ENCODE measurements around the gene IL4.

The IL4 gene

DNA sequence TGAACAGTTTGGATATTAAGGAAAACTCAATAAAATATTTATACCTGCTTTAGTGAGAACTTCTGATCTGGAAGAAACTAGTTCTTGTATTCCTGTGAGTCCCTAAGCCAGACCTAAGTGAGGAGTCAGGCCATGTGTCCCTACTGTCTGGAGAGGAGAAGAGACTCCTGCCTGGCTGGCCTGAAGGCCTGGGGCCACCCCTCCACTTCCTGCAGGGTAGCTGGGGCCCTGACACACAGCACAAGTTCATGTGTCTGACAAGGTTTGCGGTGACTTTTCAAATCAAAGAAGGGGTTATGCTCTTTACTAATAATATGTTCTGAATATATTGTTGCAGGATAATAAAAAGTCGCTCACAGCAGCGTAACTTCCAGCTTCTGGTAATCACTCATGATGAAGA lies 31.9 kb upstream of the IL4 start:
- H3K4me3 ChIP-seq (ENCODE audit: insufficient read depth, low read depth, low read length), result no peak overlapping the region
- no peaks in the 10 kb centered on the region for H3K9me3 ChIP-seq (ENCODE audit: control insufficient read depth, low read length)
- H3K36me3 ChIP-seq (ENCODE audit: control insufficient read depth, insufficient read depth, low read length), result peaks cover 34% of the 10 kb centered on the region
- no peak overlapping the region for H3K27ac ChIP-seq (ENCODE audit: insufficient read depth, low read depth, low read length, poor library complexity, severe bottlenecking)
- 96 to 100% methylated on average over 3 of the region's 3 CpGs for WGBS, 2 experiments
- no peaks in the 10 kb centered on the region for H3K27me3 ChIP-seq (ENCODE audit: control insufficient read depth, insufficient read depth, low read length, poor library complexity, severe bottlenecking)
- no peaks in the 10 kb centered on the region for H3K4me1 ChIP-seq (ENCODE audit: control insufficient read depth, insufficient read depth, low read length)

DNA sequence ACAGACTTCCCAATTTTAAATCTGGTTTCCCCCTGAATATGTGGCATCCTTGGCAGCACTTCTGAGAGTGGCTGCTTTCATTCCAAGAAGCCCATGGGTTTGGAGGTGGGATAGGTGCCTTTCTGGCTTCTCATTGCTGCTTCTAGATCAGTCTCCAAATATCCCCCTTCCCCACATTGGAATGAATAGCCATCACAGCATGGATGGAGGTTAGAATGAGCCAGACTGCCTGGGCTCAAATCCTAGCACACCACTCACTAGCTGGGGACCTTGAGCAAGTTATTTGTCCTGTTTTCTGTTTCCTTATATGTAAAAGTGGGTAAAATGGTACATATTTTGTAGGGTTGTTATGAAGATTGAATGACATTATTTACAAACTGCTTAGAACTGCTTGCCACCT lies 29.6 kb upstream of the IL4 start:
- no peak overlapping the region for H3K27ac ChIP-seq (ENCODE audit: insufficient read depth, low read depth, low read length, poor library complexity, severe bottlenecking)
- no peaks in the 10 kb centered on the region for H3K9me3 ChIP-seq (ENCODE audit: control insufficient read depth, low read length)
- H3K4me3 ChIP-seq (ENCODE audit: insufficient read depth, low read depth, low read length), result no peak overlapping the region
- peaks cover 20% of the 10 kb centered on the region for H3K36me3 ChIP-seq (ENCODE audit: control insufficient read depth, insufficient read depth, low read length)
- H3K27me3 ChIP-seq (ENCODE audit: control insufficient read depth, insufficient read depth, low read length, poor library complexity, severe bottlenecking), result no peaks in the 10 kb centered on the region
- H3K4me1 ChIP-seq (ENCODE audit: control insufficient read depth, insufficient read depth, low read length), result no peaks in the 10 kb centered on the region

- WGBS, 2 experiments, result 90 to 92% methylated on average over 9 to 10 of the region's 11 CpGs
- Histone ChIP-seq H3K27me3 (ENCODE audit: control insufficient read depth, insufficient read depth, low read length, poor library complexity, severe bottlenecking) (no peaks in the 10 kb centered on the region), H3K27ac (ENCODE audit: insufficient read depth, low read depth, low read length, poor library complexity, severe bottlenecking) (no peak overlapping the region), H3K9me3 (ENCODE audit: control insufficient read depth, low read length) (no peaks in the 10 kb centered on the region), H3K36me3 (ENCODE audit: control insufficient read depth, insufficient read depth, low read length) (peaks cover 3% of the 10 kb centered on the region), H3K4me1 (ENCODE audit: control insufficient read depth, insufficient read depth, low read length) (no peaks in the 10 kb centered on the region), H3K4me3 (ENCODE audit: insufficient read depth, low read depth, low read length) (no peak overlapping the region)
Observed at GRCh38 chr5:132646583-132647266, 27.1 kb upstream of the IL4 start.

DNA sequence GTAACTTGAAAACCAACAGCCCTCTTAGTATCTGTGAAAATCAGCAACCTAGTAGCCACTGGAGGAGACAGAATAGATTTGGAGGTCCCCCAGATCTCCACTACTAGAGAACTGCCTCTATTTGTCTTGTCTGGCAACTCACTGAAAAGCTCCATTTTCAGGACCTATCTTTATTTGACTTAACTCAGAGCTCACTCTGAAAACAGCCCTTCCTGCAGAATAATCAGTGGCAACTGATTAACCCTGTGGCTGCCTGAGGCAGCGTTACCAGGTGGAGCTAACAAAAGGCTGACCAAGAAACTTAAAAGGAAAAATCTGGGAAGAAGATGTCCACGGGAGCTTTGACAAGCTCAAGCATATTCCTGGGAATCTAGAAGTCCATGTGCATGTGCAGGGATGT lies 26.3 kb upstream of the IL4 start:
- Histone ChIP-seq H3K27me3 (ENCODE audit: control insufficient read depth, insufficient read depth, low read length, poor library complexity, severe bottlenecking) (no peaks in the 10 kb centered on the region), H3K4me1 (ENCODE audit: control insufficient read depth, insufficient read depth, low read length) (no peaks in the 10 kb centered on the region), H3K27ac (ENCODE audit: insufficient read depth, low read depth, low read length, poor library complexity, severe bottlenecking) (no peak overlapping the region), H3K36me3 (ENCODE audit: control insufficient read depth, insufficient read depth, low read length) (peaks cover 3% of the 10 kb centered on the region), H3K4me3 (ENCODE audit: insufficient read depth, low read depth, low read length) (no peak overlapping the region), H3K9me3 (ENCODE audit: control insufficient read depth, low read length) (no peaks in the 10 kb centered on the region)
- WGBS, 2 experiments, result 91 to 94% methylated on average over 2 of the region's 2 CpGs

DNA sequence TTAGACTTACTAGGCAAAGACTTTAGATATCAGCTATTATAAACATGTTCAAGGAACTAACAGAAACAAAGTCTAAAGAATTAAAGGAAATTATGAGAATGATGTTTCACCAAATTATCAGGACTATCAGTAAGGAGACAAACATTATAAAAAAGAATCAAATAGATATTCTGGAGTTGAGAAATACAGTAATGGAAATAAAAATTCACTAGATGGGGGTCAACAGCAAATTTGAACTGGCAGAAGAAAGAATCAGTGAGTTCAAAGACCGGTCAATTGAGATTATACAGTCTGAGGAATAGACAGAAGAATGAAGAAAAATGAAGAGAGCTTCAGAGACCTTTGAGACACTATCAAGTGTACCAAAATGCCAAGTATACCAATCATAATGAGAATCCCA lies 25.4 kb upstream of the IL4 start:
- 91 to 100% methylated on average over 1 of the region's 1 CpG for WGBS, 2 experiments

DNA sequence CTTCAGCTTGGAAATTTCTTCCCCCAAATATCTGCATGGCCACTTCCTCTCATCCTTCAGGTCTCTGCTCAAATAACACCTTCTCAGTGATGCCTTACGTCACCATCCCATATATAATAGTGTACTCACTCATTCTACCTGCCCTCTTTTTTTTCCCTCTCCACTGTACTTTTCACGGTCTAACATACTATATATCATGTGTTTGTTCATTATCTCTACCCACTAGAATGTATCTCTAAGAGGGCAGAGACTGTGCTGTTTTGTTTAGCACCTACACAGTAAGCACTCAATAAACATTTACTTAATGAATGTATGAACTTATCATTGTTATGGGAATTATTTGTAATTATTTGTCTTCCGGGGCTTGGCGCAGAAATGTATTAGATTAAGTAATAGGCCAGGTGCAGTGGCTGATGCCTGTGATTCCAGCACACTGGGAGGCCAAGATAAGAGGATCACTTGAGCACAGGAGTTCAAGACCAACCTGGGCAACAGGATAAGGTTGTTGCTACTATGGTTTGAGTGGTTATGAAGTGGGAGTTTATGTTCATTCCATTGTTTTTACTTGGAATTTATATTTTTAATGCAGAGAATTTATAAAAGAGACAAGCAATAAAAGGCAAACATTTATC lies 21.8 kb upstream of the IL4 start:
- Histone ChIP-seq H3K27me3 (ENCODE audit: control insufficient read depth, insufficient read depth, low read length, poor library complexity, severe bottlenecking) (peaks cover 25% of the 10 kb centered on the region), H3K27ac (ENCODE audit: insufficient read depth, low read depth, low read length, poor library complexity, severe bottlenecking) (no peak overlapping the region)
- WGBS, 2 experiments, result 90 to 97% methylated on average over 4 of the region's 4 CpGs

More for the DNA sequence above, 25.4 kb upstream of the IL4 start:
- Histone ChIP-seq H3K27me3 (ENCODE audit: control insufficient read depth, insufficient read depth, low read length, poor library complexity, severe bottlenecking) (no peaks in the 10 kb centered on the region), H3K36me3 (ENCODE audit: control insufficient read depth, insufficient read depth, low read length) (no peaks in the 10 kb centered on the region), H3K9me3 (ENCODE audit: control insufficient read depth, low read length) (no peaks in the 10 kb centered on the region), H3K4me3 (ENCODE audit: insufficient read depth, low read depth, low read length) (no peak overlapping the region), H3K27ac (ENCODE audit: insufficient read depth, low read depth, low read length, poor library complexity, severe bottlenecking) (no peak overlapping the region), H3K4me1 (ENCODE audit: control insufficient read depth, insufficient read depth, low read length) (no peaks in the 10 kb centered on the region)

GRCh38 chr5:132653716-132654115 lies 20.1 kb upstream of the IL4 start:
- H3K4me1 ChIP-seq (ENCODE audit: control insufficient read depth, insufficient read depth, low read length), result no peaks in the 10 kb centered on the region
- H3K9me3 ChIP-seq (ENCODE audit: control insufficient read depth, low read length), result no peaks in the 10 kb centered on the region
- no peak overlapping the region for H3K27ac ChIP-seq (ENCODE audit: insufficient read depth, low read depth, low read length, poor library complexity, severe bottlenecking)
- WGBS, 2 experiments, result 54 to 55% methylated on average over 7 of the region's 7 CpGs
- H3K4me3 ChIP-seq (ENCODE audit: insufficient read depth, low read depth, low read length), result no peak overlapping the region
- H3K36me3 ChIP-seq (ENCODE audit: control insufficient read depth, insufficient read depth, low read length), result no peaks in the 10 kb centered on the region
- peaks cover 33% of the 10 kb centered on the region for H3K27me3 ChIP-seq (ENCODE audit: control insufficient read depth, insufficient read depth, low read length, poor library complexity, severe bottlenecking)

More for the DNA sequence above, 21.8 kb upstream of the IL4 start:
- H3K36me3 ChIP-seq (ENCODE audit: control insufficient read depth, insufficient read depth, low read length), result no peaks in the 10 kb centered on the region
- no peaks in the 10 kb centered on the region for H3K4me1 ChIP-seq (ENCODE audit: control insufficient read depth, insufficient read depth, low read length)
- H3K9me3 ChIP-seq (ENCODE audit: control insufficient read depth, low read length), result no peaks in the 10 kb centered on the region
- H3K4me3 ChIP-seq (ENCODE audit: insufficient read depth, low read depth, low read length), result no peak overlapping the region

DNA sequence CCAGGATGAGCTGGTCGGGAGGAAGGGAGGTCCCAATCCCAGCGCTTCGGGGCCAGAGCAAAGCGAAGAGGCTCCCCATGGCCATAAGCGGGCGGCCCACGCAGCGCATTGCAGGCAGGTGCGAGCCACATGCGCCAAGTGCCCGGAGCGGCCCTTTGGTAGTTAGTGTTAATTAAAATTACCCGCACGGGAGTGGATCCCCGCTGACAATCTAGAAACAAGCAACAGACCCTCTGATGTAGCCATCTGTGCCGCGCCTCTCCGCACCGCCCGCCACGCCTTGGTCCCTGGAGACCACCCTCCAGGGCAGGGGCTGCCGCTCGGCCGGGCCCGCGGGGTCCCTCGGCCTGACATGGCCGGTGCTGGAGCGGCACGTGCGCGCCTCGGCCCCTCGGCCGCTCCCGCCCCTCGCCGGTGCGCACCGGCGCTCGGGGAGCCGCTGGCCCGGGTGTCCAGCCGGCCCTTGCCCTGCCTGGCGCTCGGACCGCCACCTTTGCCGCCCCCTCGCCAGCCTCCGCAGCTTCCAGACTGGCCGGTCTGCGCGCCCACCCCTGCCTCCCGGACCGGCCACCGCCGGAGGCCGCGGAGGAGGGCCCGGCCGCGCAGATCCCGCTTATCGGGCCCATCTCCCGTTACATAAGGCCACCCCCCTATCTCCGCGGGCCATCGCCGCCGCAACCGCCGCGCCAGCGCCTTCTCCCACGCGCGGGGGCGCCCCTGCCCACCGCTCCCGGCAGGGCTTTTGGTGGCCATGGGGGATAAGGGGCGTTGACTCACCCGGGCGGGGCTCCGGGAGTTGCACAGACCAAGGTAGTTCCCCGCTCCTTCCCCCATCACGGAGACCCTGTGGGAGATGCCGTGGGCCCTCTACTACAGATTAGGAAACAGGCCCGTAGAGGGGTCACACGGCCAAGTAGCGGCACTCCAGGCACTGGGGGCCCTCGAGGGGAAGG lies 17.7 kb upstream of the IL4 start:
- H3K4me1 ChIP-seq (ENCODE audit: control insufficient read depth, insufficient read depth, low read length), result no peaks in the 10 kb centered on the region
- no peak overlapping the region for H3K27ac ChIP-seq (ENCODE audit: insufficient read depth, low read depth, low read length, poor library complexity, severe bottlenecking)
- peak overlapping the region; percentile 19 for H3K4me3 ChIP-seq (ENCODE audit: insufficient read depth, low read depth, low read length)
- H3K9me3 ChIP-seq (ENCODE audit: control insufficient read depth, low read length), result no peaks in the 10 kb centered on the region
- peaks cover 33% of the 10 kb centered on the region for H3K27me3 ChIP-seq (ENCODE audit: control insufficient read depth, insufficient read depth, low read length, poor library complexity, severe bottlenecking)
- H3K36me3 ChIP-seq (ENCODE audit: control insufficient read depth, insufficient read depth, low read length), result no peaks in the 10 kb centered on the region
- 9 to 10% methylated on average over 92 of the region's 92 CpGs for WGBS, 2 experiments

GRCh38 chr5:132656774-132657355 lies 16.9 kb upstream of the IL4 start:
- 84 to 87% methylated on average over 12 of the region's 12 CpGs for WGBS, 2 experiments

More at GRCh38 chr5:132656774-132657355, 16.9 kb upstream of the IL4 start:
- no peaks in the 10 kb centered on the region for H3K9me3 ChIP-seq (ENCODE audit: control insufficient read depth, low read length)
- H3K27me3 ChIP-seq (ENCODE audit: control insufficient read depth, insufficient read depth, low read length, poor library complexity, severe bottlenecking), result peaks cover 33% of the 10 kb centered on the region
- H3K27ac ChIP-seq (ENCODE audit: insufficient read depth, low read depth, low read length, poor library complexity, severe bottlenecking), result no peak overlapping the region
- H3K4me3 ChIP-seq (ENCODE audit: insufficient read depth, low read depth, low read length), result no peak overlapping the region
- no peaks in the 10 kb centered on the region for H3K4me1 ChIP-seq (ENCODE audit: control insufficient read depth, insufficient read depth, low read length)
- no peaks in the 10 kb centered on the region for H3K36me3 ChIP-seq (ENCODE audit: control insufficient read depth, insufficient read depth, low read length)
